CD4-positive, alpha-beta T cell treated with Interleukin-6 at 100 ng/mL for 8 hours (primary cell): ENCODE results near the gene NKX1-1.
"Not testable (repeated sequence)": the region's sequence is repeated elsewhere in the genome, so short reads cannot be mapped to it uniquely, and the experiment has no call there.

Experiments
- DNase-seq: peaks from one replicate; pipeline ENCODE4 v3.0.0-alpha.2; 2020; ENCODE audit warnings: mixed read lengths, low spot score

NKX1-1 gene

DNA sequence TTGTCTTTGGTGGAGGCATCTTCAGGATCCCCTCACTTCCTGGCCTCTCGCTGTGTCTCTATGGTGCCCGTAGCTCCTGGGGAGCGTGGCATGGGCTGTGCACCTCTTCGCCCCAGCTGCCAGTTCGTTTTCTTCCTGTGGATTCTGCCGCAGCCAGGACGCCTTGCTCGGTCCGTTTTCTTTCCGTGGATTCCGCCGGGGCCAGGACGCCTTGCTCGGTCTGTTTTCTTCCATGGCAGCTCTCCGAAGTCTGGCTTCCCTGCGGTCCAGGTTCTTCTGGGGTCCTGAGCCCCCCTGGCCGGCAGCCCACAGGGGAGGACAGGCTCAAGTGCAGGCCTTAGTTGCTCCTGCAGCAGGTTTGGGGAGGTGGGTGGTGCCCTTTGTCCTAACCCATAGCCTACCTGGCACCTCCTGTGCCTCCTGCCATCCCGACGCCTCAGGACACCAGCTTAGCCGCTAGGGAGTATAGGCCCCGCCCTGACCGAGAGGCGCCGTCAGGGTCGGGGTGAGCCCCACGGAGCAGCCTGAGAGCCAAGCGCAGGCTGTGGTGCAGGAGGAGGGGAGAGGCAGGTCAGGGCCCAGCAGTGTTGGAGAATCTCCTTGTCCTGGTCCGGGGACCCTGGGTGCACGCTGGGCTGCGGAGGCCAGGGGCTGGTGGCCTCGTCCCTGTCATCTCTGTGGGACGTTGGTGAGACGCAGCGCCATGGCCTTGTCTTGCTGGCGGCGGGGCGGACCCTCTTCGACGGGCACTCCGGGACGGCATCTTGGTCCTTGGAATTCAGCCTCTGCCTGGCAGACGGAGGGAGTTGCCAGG, 32.1 kb downstream of the NKX1-1 start:
- DNase-seq, result no peak

GRCh38 chr4:1372576-1372975, 33.7 kb downstream of the NKX1-1 start:
- not testable (repeated sequence) for DNase-seq

DNA sequence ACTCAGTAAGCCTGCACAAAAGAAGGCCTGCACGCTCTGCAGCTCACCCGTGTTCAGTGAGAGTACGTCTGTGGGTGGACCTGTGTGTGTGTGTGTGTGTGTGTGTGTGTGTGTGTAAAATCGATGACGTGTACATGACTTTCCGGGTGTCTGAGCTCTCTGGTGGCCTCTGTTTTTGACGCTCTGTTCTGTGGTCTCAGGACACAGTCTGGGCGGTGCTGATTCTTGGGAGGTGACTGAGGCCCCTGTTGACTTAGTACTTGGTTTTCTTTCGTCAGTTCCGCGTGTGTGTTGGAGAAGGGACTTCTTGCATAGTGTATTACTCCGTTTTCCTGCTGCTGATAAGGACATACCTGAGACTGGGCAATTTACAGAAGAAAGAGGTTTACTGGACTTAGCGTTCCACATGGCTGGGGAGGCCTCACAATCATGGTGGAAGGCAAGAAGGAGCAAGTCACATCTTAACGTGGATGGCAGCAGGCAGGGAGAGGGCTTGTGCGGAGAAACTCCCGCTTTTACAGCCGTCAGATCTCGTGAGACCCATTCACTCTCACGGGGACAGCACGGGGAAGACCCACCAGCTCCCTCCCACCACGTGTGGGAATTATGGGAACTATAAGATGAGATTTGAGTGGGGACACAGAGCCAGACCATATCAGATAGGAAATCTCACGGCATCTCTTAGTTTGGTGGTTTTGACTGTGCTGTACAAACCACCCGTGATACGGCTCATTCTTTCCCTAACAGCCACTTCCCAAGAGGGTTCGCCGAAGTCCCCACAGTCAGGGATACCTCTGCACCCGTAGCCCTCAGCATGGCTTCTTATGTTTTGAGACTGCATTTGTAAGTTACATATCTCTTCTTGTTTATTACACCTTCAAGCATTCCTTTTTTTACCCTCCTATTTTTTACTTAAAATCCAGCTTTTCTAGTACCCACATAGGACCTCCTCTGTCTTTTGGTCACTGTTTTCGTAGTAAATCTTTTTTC, 34.8 kb downstream of the NKX1-1 start:
- DNase-seq, result no peak

DNA sequence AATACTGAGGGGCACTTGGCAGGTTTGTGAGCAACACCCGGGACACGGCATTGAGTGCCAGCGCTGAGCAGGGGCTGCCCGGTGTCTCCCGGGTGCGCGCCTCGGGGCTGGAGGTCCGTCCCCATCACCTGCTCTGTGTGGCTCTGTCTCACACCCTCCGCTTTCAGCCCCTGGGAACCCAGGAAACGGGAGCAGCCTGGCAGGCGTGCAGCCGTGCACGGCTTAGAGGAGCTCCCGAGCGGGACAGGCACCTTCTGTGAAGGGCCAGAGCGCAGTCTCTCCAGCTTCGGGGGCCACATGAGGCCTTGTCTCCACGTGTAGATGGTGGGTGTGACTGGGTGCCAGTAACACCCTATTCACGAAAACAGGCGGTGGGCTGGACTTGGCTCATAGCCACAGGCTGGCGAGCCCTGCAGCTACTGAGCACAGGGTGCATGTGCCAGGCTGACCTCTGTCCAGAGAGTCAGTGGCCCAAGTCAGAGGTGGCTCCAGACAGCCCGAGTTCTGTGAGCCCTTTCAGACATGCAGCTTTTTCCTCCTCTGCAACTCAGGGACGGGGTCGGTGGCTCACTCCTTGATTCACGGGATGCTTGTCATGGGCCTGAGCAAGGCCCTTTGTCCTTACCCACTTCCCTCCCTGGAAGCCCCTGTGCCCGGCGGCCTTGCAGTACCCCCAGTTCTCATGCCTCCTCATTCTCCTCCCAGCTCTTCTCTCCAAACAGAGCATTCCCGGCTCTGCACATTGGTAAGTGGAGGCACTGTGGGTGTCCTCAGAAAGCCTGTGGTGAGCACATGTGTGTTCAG, 35.7 kb downstream of the NKX1-1 start:
- no peak for DNase-seq

DNA sequence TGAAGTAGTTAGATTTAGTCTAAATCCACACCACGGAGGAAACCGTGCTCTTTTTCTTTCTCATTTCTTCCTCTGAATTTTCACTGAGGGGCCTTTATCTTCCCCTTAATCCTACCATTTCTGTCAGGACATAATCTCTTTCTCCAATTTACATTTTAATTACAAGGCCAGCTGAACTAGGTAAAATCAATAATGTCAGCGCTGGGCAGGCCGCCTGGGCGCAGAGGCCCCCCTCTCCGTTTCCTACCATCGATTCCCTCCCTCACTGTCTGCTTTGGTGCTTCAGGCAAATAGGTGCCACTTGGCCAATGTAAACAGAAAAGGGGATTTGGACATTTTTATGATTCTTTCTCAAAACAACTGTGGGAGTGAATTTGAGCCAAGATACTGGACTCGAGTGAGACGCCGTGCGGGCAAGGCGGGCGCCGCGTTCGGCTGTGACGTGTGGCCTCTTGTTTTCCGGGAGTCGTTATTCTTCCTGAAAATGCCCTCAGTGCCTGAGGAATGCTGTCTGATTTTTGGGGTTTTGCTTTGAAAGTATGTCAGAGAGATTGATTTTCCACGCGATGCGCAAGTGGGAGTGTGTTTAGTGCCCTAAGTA, 36.7 kb downstream of the NKX1-1 start:
- no peak for DNase-seq

GRCh38 chr4:1369091-1369450, 37.2 kb downstream of the NKX1-1 start:
- no peak for DNase-seq

DNA sequence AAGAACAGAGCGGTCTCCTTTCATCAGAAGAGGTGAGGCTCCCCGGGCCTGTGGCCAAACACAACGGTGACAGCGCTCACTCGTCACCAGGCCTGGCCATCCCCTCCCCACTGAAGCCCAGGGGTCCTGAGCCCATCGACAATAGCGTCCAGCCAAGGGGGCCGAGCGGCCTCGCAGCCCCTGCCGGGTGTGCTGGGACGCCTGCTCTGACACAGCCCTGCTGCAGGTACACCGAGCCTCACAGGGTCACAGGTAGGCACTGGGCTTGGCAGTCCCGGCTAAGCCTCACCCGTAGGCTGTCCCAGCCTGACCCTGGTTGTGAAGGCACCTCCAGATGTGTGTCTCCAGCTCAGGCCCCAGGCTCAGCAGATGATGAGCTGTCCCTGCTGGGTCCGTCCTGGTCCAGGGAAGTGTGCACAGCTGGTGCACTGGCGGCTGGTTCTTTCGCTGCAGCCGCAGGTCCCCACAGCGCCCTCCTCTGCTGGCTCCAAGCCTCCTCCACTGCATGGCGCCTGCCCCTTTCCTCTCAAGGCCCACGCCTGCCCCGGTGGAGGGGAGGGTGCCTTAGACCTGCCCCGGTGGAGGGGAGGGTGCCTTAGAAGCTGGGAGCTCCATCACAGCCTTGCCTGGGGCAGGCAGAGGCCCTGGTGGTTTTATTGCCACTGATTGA, 37.7 kb downstream of the NKX1-1 start:
- no peak for DNase-seq

GRCh38 chr4:1367936-1368289, 38.3 kb downstream of the NKX1-1 start:
- no peak for DNase-seq

DNA sequence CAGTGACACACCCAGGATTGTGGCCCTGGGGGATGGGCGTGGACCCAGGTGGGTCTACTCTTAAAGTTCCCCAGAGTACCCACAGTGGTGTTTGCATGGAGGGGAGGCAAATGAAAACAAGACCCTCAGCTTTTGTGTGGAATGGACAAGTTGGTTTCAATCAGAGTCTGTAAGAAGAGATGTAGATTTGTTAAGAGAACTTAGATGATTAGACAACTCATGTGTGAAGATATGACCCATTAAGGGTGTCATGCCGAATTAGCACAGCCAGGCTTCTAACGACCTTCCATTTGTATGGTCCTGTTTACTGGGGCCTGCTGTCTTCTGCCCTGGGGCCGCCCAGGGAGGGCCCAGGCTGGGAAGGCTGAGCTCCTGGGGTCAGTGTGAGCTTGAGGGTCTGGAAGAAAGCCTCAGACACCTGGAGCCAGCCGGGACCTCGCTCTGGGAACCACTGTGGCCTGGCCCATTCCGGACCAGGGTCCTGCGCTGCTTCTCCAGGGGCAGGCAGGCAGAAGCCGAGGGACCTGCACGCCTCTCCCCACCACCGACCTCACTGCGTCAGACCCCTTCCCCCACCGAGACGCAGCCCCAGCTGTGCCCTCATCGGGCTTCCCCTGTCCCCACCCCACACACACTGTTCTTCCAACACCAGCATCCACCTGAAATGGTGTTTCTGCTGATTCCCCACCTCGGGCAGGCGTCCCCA, 38.9 kb downstream of the NKX1-1 start:
- DNase-seq, result no peak

DNA sequence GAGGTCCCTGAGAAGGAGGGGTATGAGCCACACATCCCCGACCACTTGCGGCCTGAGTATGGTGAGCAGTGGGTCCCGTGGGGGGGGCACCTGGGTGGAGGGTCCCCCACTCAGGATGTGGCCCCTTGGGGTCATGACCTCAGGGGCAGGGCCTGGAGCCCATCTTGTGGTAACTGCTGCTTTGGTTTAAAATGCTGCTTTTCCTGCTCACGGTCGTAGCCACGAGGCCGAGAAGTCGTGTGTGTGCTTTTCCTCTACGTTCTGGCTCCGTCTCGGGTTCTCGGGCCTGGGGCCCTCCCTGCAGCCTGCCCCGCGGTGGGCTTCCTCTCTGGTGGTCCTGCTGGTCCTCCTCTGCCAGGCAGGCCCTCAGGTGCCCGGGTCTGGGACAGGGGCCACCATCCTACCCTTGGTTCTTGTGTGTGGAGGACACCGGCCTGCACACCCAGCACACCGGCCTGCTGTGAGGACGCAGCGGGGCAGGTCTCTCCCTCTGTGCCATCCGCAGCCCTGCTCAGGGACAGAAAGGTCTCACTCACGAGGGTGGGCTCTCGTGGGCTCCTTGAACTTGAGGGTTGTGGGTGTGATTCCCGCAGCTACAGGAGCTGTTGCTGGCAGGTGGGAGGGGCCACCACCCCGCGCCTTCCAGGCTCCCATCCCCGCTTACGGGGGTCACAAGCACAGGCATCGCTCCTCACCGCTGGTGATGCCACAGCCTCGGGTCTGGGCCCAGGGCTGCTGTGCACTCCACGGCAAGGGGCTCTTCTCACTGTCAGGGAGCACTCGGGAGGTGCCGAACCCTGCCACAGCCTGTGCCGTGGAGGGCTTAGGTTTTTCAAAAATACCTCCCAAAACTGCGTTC, 39.6 kb downstream of the NKX1-1 start:
- no peak for DNase-seq

- no peak for DNase-seq
These were observed 40.7 kb downstream of the NKX1-1 start for GRCh38 chr4:1365271-1366178.

GRCh38 chr4:1364748-1365147, 41.5 kb downstream of the NKX1-1 start:
- DNase-seq, result no peak

GRCh38 chr4:1364217-1364616, 42.0 kb downstream of the NKX1-1 start:
- no peak for DNase-seq

DNA sequence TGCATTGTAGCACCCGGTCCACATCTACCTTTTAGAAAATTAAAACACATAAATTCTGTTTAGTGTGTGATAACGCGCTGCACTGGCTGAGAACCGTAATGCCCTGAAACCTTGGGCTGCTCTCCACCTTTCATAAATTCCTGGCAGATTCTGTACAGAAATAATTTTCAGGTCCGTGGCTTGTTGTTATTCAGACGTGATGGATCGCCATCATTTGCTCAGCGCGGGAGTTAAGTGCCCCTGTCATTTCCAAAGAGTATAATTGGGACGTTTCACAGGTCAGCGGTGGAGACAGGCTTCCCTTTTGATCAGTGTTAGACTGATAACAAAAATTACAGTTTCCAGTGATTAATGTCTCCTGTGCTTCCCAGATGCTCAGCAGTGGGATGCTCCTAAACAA, 42.7 kb downstream of the NKX1-1 start:
- DNase-seq, result no peak

DNA sequence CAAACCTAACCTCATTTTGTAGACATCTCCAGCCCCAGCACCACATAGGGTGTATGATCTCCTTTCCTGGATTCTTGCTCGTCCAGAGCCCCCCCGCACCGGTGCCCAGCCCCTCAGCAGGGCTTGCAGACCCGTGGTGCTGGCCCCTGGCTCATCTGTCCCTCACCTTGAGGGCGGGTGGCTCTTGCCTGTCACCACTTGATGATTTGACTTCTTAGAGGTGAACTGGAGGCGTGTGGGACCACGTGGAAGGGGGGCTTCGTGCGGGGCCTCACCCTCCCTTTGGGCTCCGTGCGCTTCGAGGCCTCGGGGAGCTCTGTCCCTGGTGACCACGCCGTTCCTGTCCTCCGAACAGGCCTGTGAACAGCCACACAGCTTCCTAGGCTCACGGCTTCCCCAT, 43.7 kb downstream of the NKX1-1 start:
- no peak for DNase-seq

- DNase-seq, result no peak
These were observed 44.2 kb downstream of the NKX1-1 start for GRCh38 chr4:1362046-1362445.

GRCh38 chr4:1361431-1361830, 44.8 kb downstream of the NKX1-1 start:
- DNase-seq, result no peak

DNA sequence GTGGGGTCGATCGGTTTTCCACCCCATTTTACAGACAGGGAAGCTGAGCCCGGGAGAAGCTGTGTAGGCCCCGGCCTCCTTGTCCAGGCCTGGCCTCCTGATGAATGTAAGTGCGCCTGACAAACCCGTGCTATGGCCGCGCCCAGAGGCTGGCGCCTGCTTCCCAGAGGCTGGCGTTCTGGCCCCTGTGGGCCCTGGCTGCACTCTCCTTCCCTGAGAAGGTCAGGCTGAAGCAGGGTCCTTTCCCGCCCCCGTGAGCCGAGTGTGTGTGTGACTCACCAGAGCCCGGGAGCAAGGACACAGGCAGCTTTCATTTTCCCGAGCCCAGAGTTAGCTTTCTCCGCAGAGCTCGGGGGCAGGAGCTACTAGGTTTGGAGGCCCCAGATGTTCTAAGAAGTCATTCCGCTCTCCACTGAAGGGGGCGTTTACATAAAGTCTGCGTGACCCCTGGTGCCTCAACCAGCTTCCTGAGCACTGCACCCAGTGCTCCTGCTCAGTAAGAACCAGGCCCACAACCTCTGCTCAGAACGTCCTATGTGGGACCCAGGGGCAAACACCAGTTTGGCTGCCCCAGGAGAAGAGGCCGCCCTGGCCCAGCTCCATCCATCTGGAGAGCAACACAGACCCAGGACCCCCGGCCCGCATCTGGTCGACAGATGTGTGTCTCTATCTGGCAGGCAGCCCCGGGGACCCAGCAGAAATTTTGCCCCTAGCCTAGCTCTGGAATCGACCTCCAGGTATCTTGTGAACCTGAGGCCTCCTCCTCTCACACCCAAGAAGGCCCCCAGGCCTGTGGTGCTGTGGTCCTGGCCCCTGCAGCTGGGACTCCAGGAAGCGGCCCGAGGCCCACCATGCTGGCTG, 45.6 kb downstream of the NKX1-1 start:
- DNase-seq, result no peak
